Upper lobe of left lung (tissue), 4 donors: ENCODE measurements around the gene LGI4.

Source experiments
- CTCF ChIP-seq, 6 experiments: fragments of 450-650 bp in 4 of 6; fragments of 200-600 bp in 2 of 6; sonication (generic) in 2 of 6; IDR thresholded peaks; one replicate each; pipeline ENCODE4 v1.5.1; 2016 to 2019; ENCODE audit warnings: antibody characterized with exemption in 6 of 6
- POLR2A ChIP-seq, 4 donors: fragments of 450-650 bp; IDR thresholded peaks; one replicate each; pipeline ENCODE4 v1.5.1; 2016 to 2017; ENCODE audit warnings: antibody characterized with exemption in 4 of 4, mild to moderate bottlenecking in 2 of 4

- TF ChIP-seq POLR2A (IDR thresholded peaks at IDR 0.05) (no peak), CTCF (IDR thresholded peaks at IDR 0.05) (no peak)
Measured at GRCh38 chr19:35105047-35105410, 29.8 kb downstream of the LGI4 start.
